Fibroblast of lung (primary cell): ENCODE measurements around the gene MAGI2. TPM values are rescaled to one million over a fixed set of nuclear protein-coding genes. Genes with fewer than 3 reads are reported as not detected.

Experiments used
- DNase-seq, 2 donors: peaks; one replicate each; pipeline versions ENCODE4 v3.0.0 to v3.0.0-alpha.2; 2010; ENCODE audit warnings: low read depth in 2 of 2
- H2AFZ ChIP-seq: 2 replicates; pipeline ENCODE4 v1.5.1; 2012; ENCODE audit warnings: low read length, control low read depth, inconsistent platforms
- H3K27ac ChIP-seq: 2 replicates; pipeline ENCODE4 v1.5.1; 2011; ENCODE audit warnings: low read length, control low read depth; ENCODE audit not compliant: insufficient read depth
- H3K27me3 ChIP-seq: 2 replicates; pipeline ENCODE4 v1.5.1; 2011; ENCODE audit warnings: mild to moderate bottlenecking, low read length; ENCODE audit not compliant: control insufficient read depth, insufficient read depth
- H3K36me3 ChIP-seq: 2 replicates; pipeline ENCODE4 v1.5.1; 2011; ENCODE audit warnings: low read length; ENCODE audit not compliant: control insufficient read depth, insufficient read depth
- H3K4me1 ChIP-seq: 2 replicates; pipeline ENCODE4 v1.5.1; 2011; ENCODE audit warnings: low read length; ENCODE audit not compliant: control insufficient read depth, insufficient read depth; ENCODE audit errors: extremely low read depth
- H3K4me2 ChIP-seq: 2 replicates; pipeline ENCODE4 v1.5.1; 2011; ENCODE audit warnings: low read length, control low read depth; ENCODE audit not compliant: insufficient read depth; ENCODE audit errors: extremely low read depth
- H3K4me3 ChIP-seq, 4 experiments: fragments of 200-600 bp in 1 of 4; sonication (generic) in 1 of 4; replicated peaks in 1 of 4; 2 replicates each; pipeline ENCODE4 v1.5.1; 2011 to 2016; ENCODE audit warnings: low read length in 4 of 4, low read depth in 3 of 4, mild to moderate bottlenecking in 3 of 4, control low read depth in 2 of 4, inconsistent platforms in 1 of 4, mixed read lengths in 1 of 4; ENCODE audit not compliant: insufficient read depth in 1 of 4; ENCODE audit errors: control extremely low read depth in 1 of 4
- H3K79me2 ChIP-seq: 2 replicates; pipeline ENCODE4 v1.5.1; 2012; ENCODE audit warnings: mild to moderate bottlenecking, low read length, inconsistent platforms; ENCODE audit not compliant: control insufficient read depth, insufficient read depth
- H3K9ac ChIP-seq: 2 replicates; pipeline ENCODE4 v1.5.1; 2011; ENCODE audit warnings: mild to moderate bottlenecking, low read length, control low read depth; ENCODE audit not compliant: insufficient read depth
- H3K9me3 ChIP-seq: 2 replicates; pipeline ENCODE4 v1.5.1; 2012; ENCODE audit warnings: low read depth, low read length; ENCODE audit not compliant: control insufficient read depth, insufficient read depth
- H4K20me1 ChIP-seq: 2 replicates; pipeline ENCODE4 v1.5.1; 2011; ENCODE audit warnings: low read length; ENCODE audit not compliant: control insufficient read depth, insufficient read depth; ENCODE audit errors: extremely low read depth
- EZH2 ChIP-seq: IDR thresholded peaks from 2 replicates; pipeline ENCODE4 v1.5.1; 2012; ENCODE audit warnings: low read length, control low read depth, mild to moderate bottlenecking; ENCODE audit errors: missing control alignments
- polyA plus RNA-seq, 2 donors: library from polyadenylated mRNA; depleted of rRNA in 1 of 2; stranded (reverse) in 1 of 2; unstranded in 1 of 2; fragments of >200 nt; gene quantifications; 2 replicates each; pipeline ENCODE4 v1.2.1, GENCODE V29; 2011 to 2012; ENCODE audit warnings: missing spikeins in 1 of 2
- total RNA-seq: library from RNA; depleted of rRNA; stranded (reverse); fragments of >200 nt; gene quantifications from 2 replicates; pipeline ENCODE4 v1.2.1, GENCODE V29; 2014
- TF ChIP-seq, protein P1 (sequence below), 2 donors: IDR thresholded peaks in 1 of 2; conservative IDR thresholded peaks in 1 of 2; 1 replicate in 1 of 2; 2 replicates in 1 of 2; pipeline ENCODE4 v1.5.1; 2011 to 2012; ENCODE audit warnings: low read length in 2 of 2, control low read depth in 1 of 2, inconsistent platforms in 1 of 2, low read depth in 1 of 2, mild to moderate bottlenecking in 1 of 2

MAGI2 gene
- total and polyA plus RNA-seq, 2 donors (not counting 1 experiment from before 2014, with no cell fraction given) = 1.8 to 17.0 TPM

DNA sequence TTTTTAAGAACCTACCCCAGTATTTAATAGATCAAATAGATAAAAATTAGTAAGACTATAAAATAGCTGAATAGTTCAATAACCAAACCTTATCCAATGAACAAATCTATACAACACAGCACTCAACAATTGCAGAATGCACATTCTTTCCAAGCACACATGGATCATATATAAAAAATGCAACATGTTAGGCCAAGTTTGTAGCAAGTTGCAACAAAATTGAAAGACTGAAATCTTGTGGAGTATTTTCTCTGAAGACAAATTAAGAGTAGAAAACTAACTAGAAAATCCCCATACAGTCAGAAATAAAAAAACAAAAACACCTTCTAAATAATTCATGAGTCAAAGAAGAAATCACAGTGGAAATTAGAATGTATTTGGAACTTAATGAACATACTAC is 1337.6 kb downstream of the MAGI2 start:
- no peaks in the 10 kb centered on the region for H3K9me3 ChIP-seq
- no peaks in the 10 kb centered on the region for H3K4me1 ChIP-seq
- H3K4me2 ChIP-seq = no peak overlapping the region
- H4K20me1 ChIP-seq = no peaks in the 10 kb centered on the region
- H3K27me3 ChIP-seq = no peaks in the 10 kb centered on the region
- H3K9ac ChIP-seq = no peak overlapping the region
- H3K27ac ChIP-seq = no peak overlapping the region
- H3K36me3 ChIP-seq = no peaks in the 10 kb centered on the region
- TF ChIP-seq, protein P1, sequence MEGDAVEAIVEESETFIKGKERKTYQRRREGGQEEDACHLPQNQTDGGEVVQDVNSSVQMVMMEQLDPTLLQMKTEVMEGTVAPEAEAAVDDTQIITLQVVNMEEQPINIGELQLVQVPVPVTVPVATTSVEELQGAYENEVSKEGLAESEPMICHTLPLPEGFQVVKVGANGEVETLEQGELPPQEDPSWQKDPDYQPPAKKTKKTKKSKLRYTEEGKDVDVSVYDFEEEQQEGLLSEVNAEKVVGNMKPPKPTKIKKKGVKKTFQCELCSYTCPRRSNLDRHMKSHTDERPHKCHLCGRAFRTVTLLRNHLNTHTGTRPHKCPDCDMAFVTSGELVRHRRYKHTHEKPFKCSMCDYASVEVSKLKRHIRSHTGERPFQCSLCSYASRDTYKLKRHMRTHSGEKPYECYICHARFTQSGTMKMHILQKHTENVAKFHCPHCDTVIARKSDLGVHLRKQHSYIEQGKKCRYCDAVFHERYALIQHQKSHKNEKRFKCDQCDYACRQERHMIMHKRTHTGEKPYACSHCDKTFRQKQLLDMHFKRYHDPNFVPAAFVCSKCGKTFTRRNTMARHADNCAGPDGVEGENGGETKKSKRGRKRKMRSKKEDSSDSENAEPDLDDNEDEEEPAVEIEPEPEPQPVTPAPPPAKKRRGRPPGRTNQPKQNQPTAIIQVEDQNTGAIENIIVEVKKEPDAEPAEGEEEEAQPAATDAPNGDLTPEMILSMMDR (conservative IDR thresholded peaks at IDR 0.05 in 1 of 2, IDR thresholded peaks at IDR 0.05 in 1 of 2; ENCODE audit: low read depth in 1 of 2, low read length in 2 of 2) = no peak
- TF ChIP-seq EZH2 = no peak
- no peaks in the 10 kb centered on the region for H3K79me2 ChIP-seq
- no peak overlapping the region for H3K4me3 ChIP-seq
- no peak for DNase-seq
- H2AFZ ChIP-seq = no peak overlapping the region

DNA sequence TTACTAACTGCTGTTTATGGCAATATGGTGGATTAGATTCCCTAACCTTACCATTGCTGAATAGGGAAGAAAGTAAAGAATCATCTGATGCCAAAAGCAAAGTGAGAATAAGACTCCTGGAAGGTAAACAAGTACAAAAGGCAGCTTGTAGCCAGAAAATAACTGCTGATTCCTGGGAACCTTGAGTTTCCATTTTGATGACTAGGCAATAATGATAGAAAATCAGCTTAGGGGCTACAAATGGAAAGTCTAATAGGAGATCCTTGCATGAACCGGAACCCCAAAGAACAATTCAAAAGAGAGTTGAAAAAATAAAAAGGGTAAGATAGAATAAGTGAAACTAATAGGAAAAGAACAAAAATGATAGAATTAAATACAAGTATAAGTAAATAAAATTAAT is 1338.5 kb downstream of the MAGI2 start:
- no peaks in the 10 kb centered on the region for H4K20me1 ChIP-seq
- no peak for DNase-seq
- no peaks in the 10 kb centered on the region for H3K36me3 ChIP-seq
- no peak overlapping the region for H3K4me3 ChIP-seq
- H3K27me3 ChIP-seq = no peaks in the 10 kb centered on the region
- no peak overlapping the region for H3K9ac ChIP-seq
- H3K27ac ChIP-seq = no peak overlapping the region
- TF ChIP-seq, protein P1 (conservative IDR thresholded peaks at IDR 0.05 in 1 of 2, IDR thresholded peaks at IDR 0.05 in 1 of 2; ENCODE audit: low read depth in 1 of 2, low read length in 2 of 2) = no peak
- TF ChIP-seq EZH2 = no peak
- H3K79me2 ChIP-seq = no peaks in the 10 kb centered on the region
- no peak overlapping the region for H3K4me2 ChIP-seq
- H2AFZ ChIP-seq = no peak overlapping the region
- no peaks in the 10 kb centered on the region for H3K4me1 ChIP-seq
- no peaks in the 10 kb centered on the region for H3K9me3 ChIP-seq

DNA sequence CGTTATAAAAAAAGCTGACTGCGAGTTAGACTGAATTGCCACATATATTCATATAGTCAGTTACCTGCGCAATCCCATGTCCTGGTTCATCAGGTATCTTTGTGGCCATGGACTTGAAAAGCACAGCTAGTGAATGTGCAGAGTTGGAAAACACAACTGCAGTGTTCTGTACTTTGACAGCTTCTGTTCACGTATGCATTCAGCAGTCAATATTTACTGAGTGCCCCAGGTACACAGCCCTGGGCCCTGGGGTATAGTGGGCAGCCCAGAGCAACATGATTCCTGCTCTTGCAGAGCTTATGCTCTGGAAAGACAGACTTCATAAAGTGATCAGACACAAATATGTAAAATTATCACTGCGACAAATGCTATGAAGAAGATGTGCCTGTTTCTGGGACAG is 1341.0 kb downstream of the MAGI2 start:
- no peaks in the 10 kb centered on the region for H4K20me1 ChIP-seq
- H3K79me2 ChIP-seq = no peaks in the 10 kb centered on the region
- no peaks in the 10 kb centered on the region for H3K36me3 ChIP-seq
- no peak overlapping the region for H3K4me3 ChIP-seq
- H3K4me1 ChIP-seq = no peaks in the 10 kb centered on the region
- TF ChIP-seq, protein P1 (conservative IDR thresholded peaks at IDR 0.05 in 1 of 2, IDR thresholded peaks at IDR 0.05 in 1 of 2; ENCODE audit: low read depth in 1 of 2, low read length in 2 of 2) = no peak
- no peak for TF ChIP-seq EZH2
- H3K27ac ChIP-seq = no peak overlapping the region
- H2AFZ ChIP-seq = no peak overlapping the region
- H3K27me3 ChIP-seq = no peaks in the 10 kb centered on the region
- H3K9ac ChIP-seq = no peak overlapping the region
- H3K9me3 ChIP-seq = no peaks in the 10 kb centered on the region
- DNase-seq = no peak
- no peak overlapping the region for H3K4me2 ChIP-seq
